Left ventricle myocardium inferior (tissue), 1 donor: Measurements from ENCODE around the gene GTSE1. TPM values are rescaled to one million over a fixed set of nuclear protein-coding genes. Genes with fewer than 3 reads are reported as not detected.

Experiments
- DNase-seq: peaks from one replicate; pipeline ENCODE4 v3.0.0-alpha.2; 2020
- H3K27ac ChIP-seq: fragments of 200-600 bp; replicated peaks from 2 replicates; pipeline ENCODE4 v1.8.0; 2021
- H3K27me3 ChIP-seq: fragments of 200-600 bp; 2 replicates; pipeline ENCODE4 v1.8.0; 2021; ENCODE audit warnings: low read depth
- H3K36me3 ChIP-seq: fragments of 200-600 bp; 2 replicates; pipeline ENCODE4 v1.8.0; 2021
- H3K4me1 ChIP-seq: fragments of 200-600 bp; 2 replicates; pipeline ENCODE4 v1.8.0; 2021
- H3K4me3 ChIP-seq: fragments of 200-600 bp; 2 replicates; pipeline ENCODE4 v1.8.0; 2021; ENCODE audit warnings: mild to moderate bottlenecking, moderate library complexity
- H3K9me3 ChIP-seq: fragments of 200-600 bp; replicated peaks from 2 replicates; pipeline ENCODE4 v1.8.0; 2021
- intact Hi-C: fragments of 100-400 bp; cut with micrococcal nuclease; formaldehyde crosslinking; loops from one replicate; pipeline ENCODE4 v1.11.0; 2022
- total RNA-seq: library from RNA; stranded (reverse); fragmentation: NEBNext Ultra II Directional; extraction: Animal tissue kit (Norgen Biotek cat#: 25700); gene quantifications from one replicate; pipeline ENCODE4 v1.2.1, GENCODE V29; 2021
- TF ChIP-seq, protein P1 (sequence below): fragments of 200-600 bp; IDR thresholded peaks from 2 replicates; pipeline ENCODE4 v1.8.0; 2021; ENCODE audit warnings: antibody characterized with exemption, mild to moderate bottlenecking, borderline replicate concordance
- donor health status: DM: no; HTN: yes; CAD: no; lungs with severe emphysema.

The GTSE1 gene
- total RNA-seq, 1 donor from 2014 or later: 0.25 TPM

DNA sequence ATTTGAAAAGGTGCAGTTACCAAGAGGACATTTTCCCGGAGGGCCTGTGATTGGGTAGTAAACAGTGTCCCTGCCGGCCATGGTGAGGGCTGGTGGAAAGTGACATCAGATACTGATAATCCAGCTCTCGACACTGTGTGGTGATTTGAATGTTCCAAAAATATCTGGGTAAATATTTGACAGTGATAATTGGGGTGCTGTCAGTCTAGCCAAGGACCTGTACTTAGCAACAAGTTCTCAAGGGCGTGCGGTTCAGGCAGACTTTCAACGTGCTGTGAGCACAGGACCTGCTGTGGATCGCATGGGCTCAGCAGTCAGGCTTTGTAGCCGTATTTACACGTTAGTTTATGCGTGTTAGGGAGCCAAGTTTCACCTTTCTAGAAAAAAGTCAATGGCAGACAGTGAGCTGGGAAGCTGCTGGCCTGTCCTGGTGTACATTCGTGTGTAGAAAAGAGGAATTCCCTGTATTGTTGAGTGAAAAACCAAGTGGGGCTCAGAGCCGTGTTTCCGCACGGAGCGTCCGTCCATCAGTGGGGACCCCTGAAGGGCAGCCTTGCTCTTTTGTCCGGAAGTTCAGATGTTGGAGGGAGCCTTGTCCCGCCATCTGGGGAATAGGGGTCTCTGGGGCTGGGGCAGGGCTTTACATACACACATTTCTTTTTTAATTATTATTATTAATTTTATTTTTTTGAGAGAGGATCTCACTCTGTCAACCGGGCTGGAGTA lies 50.2 kb downstream of the GTSE1 start:
- peak; percentile 66 for DNase-seq
- no peak overlapping the region for H3K4me3 ChIP-seq
- H3K27ac ChIP-seq: peak overlapping the region; percentile 91
- TF ChIP-seq, protein P1, sequence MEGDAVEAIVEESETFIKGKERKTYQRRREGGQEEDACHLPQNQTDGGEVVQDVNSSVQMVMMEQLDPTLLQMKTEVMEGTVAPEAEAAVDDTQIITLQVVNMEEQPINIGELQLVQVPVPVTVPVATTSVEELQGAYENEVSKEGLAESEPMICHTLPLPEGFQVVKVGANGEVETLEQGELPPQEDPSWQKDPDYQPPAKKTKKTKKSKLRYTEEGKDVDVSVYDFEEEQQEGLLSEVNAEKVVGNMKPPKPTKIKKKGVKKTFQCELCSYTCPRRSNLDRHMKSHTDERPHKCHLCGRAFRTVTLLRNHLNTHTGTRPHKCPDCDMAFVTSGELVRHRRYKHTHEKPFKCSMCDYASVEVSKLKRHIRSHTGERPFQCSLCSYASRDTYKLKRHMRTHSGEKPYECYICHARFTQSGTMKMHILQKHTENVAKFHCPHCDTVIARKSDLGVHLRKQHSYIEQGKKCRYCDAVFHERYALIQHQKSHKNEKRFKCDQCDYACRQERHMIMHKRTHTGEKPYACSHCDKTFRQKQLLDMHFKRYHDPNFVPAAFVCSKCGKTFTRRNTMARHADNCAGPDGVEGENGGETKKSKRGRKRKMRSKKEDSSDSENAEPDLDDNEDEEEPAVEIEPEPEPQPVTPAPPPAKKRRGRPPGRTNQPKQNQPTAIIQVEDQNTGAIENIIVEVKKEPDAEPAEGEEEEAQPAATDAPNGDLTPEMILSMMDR: no peak
- peaks cover 80% of the 10 kb centered on the region for H3K4me1 ChIP-seq
- intact Hi-C loops: no loop called here
- H3K27me3 ChIP-seq: no peaks in the 10 kb centered on the region
- peaks cover 98% of the 10 kb centered on the region for H3K36me3 ChIP-seq
- H3K9me3 ChIP-seq: no peaks in the 10 kb centered on the region

DNA sequence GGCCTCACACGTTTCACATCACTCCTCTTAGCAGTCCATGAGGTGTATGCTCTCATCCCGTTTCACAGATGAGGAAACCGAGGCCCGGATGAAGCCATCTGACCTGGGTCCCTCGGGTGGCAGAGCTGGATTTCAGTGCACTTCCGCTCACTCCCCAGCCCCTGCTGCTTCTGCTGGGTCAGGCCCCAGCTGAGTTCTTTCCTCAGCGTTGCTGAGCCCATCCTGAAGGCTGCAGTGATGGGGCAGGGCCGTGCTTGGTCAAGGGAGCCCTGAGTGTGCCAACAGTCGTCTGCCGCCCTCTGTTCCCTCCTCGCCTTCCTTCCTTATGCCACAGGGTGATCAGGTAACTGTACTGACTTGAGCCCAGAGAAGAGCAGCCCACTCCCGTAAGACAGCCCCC lies 51.0 kb downstream of the GTSE1 start:
- Histone ChIP-seq H3K27ac (peak overlapping the region; percentile 91), H3K4me3 (no peak overlapping the region), H3K27me3 (no peaks in the 10 kb centered on the region), H3K4me1 (peaks cover 80% of the 10 kb centered on the region), H3K9me3 (no peaks in the 10 kb centered on the region), H3K36me3 (peaks cover 98% of the 10 kb centered on the region)
- TF ChIP-seq, protein P1: no peak
- intact Hi-C loops: no loop called here
- no peak for DNase-seq

DNA sequence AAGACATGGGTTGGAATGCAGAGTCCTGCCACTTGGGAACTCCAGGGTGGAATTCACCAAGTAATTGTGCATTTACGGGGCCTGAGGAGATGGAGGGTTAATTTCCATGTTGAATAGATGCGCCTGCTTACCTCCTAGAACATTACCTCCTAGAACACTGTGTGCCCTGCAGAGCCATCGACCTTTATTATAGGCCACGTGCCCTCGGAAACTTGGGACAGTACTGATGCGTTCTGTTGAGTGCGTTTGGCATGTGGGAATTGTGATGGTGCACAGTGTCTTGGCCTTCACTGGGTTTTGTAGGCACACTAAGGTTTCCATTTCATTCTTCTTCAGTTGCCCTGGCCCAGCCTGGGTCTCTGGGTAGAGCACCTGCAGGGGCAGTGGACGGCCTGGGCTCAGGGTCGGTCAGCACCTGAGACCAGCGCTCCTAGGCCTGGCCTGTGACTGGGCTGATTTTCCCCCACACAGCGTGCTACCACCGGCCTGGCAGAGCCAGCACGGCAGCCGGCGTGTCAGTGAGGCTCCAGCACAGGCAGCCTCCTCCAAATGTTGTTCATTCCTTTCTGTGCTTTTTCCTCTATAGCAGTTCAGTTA lies 51.5 kb downstream of the GTSE1 start:
- intact Hi-C loops: no loop called here
- Histone ChIP-seq H3K27me3 (no peaks in the 10 kb centered on the region), H3K27ac (peak overlapping the region; percentile 91), H3K4me1 (peaks cover 84% of the 10 kb centered on the region), H3K36me3 (peaks cover 98% of the 10 kb centered on the region), H3K9me3 (no peaks in the 10 kb centered on the region), H3K4me3 (no peak overlapping the region)
- TF ChIP-seq, protein P1: no peak
- no peak for DNase-seq

DNA sequence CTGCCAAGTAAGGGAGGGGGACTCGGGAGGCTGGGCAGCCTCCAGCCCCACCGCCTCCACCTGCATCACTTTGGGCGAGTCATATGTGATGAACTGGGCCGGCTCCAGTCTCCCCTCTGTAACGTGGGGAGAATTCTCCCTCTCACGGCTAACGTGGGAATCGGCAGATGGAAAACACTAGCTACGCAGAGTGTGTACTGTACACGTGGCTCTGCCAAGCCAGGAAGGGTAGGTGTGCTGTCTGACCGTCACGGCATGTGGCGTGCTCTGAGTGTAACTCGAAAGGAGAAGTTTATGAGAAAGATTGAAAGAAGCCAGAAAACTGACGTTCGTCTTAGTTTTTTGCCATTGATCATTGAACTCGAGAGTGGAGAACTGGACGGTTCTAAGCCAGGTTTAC lies 52.6 kb downstream of the GTSE1 start:
- H3K9me3 ChIP-seq: no peaks in the 10 kb centered on the region
- DNase-seq: no peak
- no peaks in the 10 kb centered on the region for H3K27me3 ChIP-seq
- TF ChIP-seq, protein P1: no peak
- peaks cover 98% of the 10 kb centered on the region for H3K36me3 ChIP-seq
- peak overlapping the region; percentile 91 for H3K27ac ChIP-seq
- H3K4me1 ChIP-seq: peaks cover 87% of the 10 kb centered on the region
- no peak overlapping the region for H3K4me3 ChIP-seq
- intact Hi-C loops: no loop called here

DNA sequence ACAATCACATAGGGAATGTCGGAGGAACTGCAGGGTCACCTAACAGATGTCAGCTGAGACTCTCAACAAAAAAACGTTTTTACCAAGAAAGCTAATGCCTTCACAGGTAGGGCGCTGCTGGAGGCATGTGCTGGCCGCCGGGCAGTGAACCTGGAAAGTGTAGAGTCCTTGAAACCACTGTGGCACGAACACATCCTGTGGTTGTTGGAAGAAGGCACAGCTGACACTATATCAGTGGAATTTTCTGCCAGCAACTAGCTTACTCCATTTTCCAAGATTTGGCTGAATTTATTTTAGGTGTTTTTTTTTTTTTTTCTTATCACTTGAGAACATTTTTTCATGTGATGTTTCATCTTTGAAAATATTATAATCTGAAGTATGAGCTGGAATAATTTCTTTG lies 53.0 kb downstream of the GTSE1 start:
- Histone ChIP-seq H3K27ac (peak overlapping the region; percentile 91), H3K4me1 (peaks cover 87% of the 10 kb centered on the region)
- intact Hi-C loops: no loop called here

More for the DNA sequence above, 53.0 kb downstream of the GTSE1 start:
- no peak for DNase-seq
- Histone ChIP-seq H3K27me3 (no peaks in the 10 kb centered on the region), H3K36me3 (peaks cover 98% of the 10 kb centered on the region), H3K9me3 (no peaks in the 10 kb centered on the region), H3K4me3 (no peak overlapping the region)
- TF ChIP-seq, protein P1: no peak
